ENCODE measurements around the gene IGSF3. TPM values are rescaled to one million over a fixed set of nuclear protein-coding genes. Genes with fewer than 3 reads are reported as not detected.
"Not testable (repeated sequence)": the region's sequence is repeated elsewhere in the genome, so short reads cannot be mapped to it uniquely, and the experiment has no call there.

Gene IGSF3
- total RNA-seq, 1 experiment from 2014 or later, result not detected

GRCh38 chr1:116663821-116664220 is 3.7 kb downstream of the IGSF3 start:
- H3K9me3 ChIP-seq (ENCODE audit: low read length), result no peaks in the 10 kb centered on the region
- no peak overlapping the region for H3K9ac ChIP-seq (ENCODE audit: low read length)
- H3K36me3 ChIP-seq (ENCODE audit: insufficient read depth, low read length), result no peaks in the 10 kb centered on the region
- no peaks in the 10 kb centered on the region for H3K27me3 ChIP-seq (ENCODE audit: low read length)
- no peak for DNase-seq
- no peak overlapping the region for H3K4me3 ChIP-seq (ENCODE audit: low read length)
- H3K27ac ChIP-seq (ENCODE audit: low read length), result no peak overlapping the region
- no peaks in the 10 kb centered on the region for H4K20me1 ChIP-seq (ENCODE audit: insufficient read depth, low read depth, low read length)
- H3K4me1 ChIP-seq (ENCODE audit: low read length), result no peaks in the 10 kb centered on the region
- H3K79me2 ChIP-seq (ENCODE audit: low read length), result no peaks in the 10 kb centered on the region
- H2AFZ ChIP-seq (ENCODE audit: low read length), result no peak overlapping the region
- H3K9me2 ChIP-seq (replicated peaks; ENCODE audit: insufficient read depth, low read length), result no peaks in the 10 kb centered on the region
- H3K4me2 ChIP-seq (ENCODE audit: low read depth, low read length, poor library complexity, severe bottlenecking), result no peak overlapping the region

GRCh38 chr1:116661633-116662032 is 5.9 kb downstream of the IGSF3 start:
- Histone ChIP-seq H2AFZ (ENCODE audit: low read length) (no peak overlapping the region), H3K79me2 (ENCODE audit: low read length) (no peaks in the 10 kb centered on the region)

GRCh38 chr1:116658645-116659044 is 8.9 kb downstream of the IGSF3 start:
- H2AFZ ChIP-seq (ENCODE audit: low read length); H4K20me1 ChIP-seq (ENCODE audit: insufficient read depth, low read depth, low read length); H3K79me2 ChIP-seq (ENCODE audit: low read length); H3K4me1 ChIP-seq (ENCODE audit: low read length); H3K27me3 ChIP-seq (ENCODE audit: low read length); DNase-seq; H3K9me3 ChIP-seq (ENCODE audit: low read length); H3K9me2 ChIP-seq (replicated peaks; ENCODE audit: insufficient read depth, low read length); H3K4me3 ChIP-seq (ENCODE audit: low read length); H3K4me2 ChIP-seq (ENCODE audit: low read depth, low read length, poor library complexity, severe bottlenecking); H3K9ac ChIP-seq (ENCODE audit: low read length); H3K36me3 ChIP-seq (ENCODE audit: insufficient read depth, low read length); H3K27ac ChIP-seq (ENCODE audit: low read length): not testable (repeated sequence)

More at GRCh38 chr1:116661633-116662032, 5.9 kb downstream of the IGSF3 start:
- Histone ChIP-seq H3K27me3 (ENCODE audit: low read length) (no peaks in the 10 kb centered on the region), H3K36me3 (ENCODE audit: insufficient read depth, low read length) (no peaks in the 10 kb centered on the region), H3K4me3 (ENCODE audit: low read length) (no peak overlapping the region), H3K9me2 (replicated peaks; ENCODE audit: insufficient read depth, low read length) (no peaks in the 10 kb centered on the region), H3K4me2 (ENCODE audit: low read depth, low read length, poor library complexity, severe bottlenecking) (no peak overlapping the region), H3K9me3 (ENCODE audit: low read length) (no peaks in the 10 kb centered on the region), H3K4me1 (ENCODE audit: low read length) (no peaks in the 10 kb centered on the region), H4K20me1 (ENCODE audit: insufficient read depth, low read depth, low read length) (no peaks in the 10 kb centered on the region), H3K27ac (ENCODE audit: low read length) (no peak overlapping the region), H3K9ac (ENCODE audit: low read length) (no peak overlapping the region)
- DNase-seq, result no peak

GRCh38 chr1:116657836-116658235 is 9.7 kb downstream of the IGSF3 start:
- not testable (repeated sequence) for H2AFZ ChIP-seq (ENCODE audit: low read length); H3K36me3 ChIP-seq (ENCODE audit: insufficient read depth, low read length); H3K4me1 ChIP-seq (ENCODE audit: low read length)

GRCh38 chr1:116654351-116654750 is 13.2 kb downstream of the IGSF3 start:
- no peaks in the 10 kb centered on the region for H3K79me2 ChIP-seq (ENCODE audit: low read length)
- H2AFZ ChIP-seq (ENCODE audit: low read length), result no peak overlapping the region
- no peaks in the 10 kb centered on the region for H3K9me3 ChIP-seq (ENCODE audit: low read length)
- no peaks in the 10 kb centered on the region for H3K9me2 ChIP-seq (replicated peaks; ENCODE audit: insufficient read depth, low read length)
- H3K4me1 ChIP-seq (ENCODE audit: low read length), result no peaks in the 10 kb centered on the region
- H4K20me1 ChIP-seq (ENCODE audit: insufficient read depth, low read depth, low read length), result no peaks in the 10 kb centered on the region
- no peak overlapping the region for H3K27ac ChIP-seq (ENCODE audit: low read length)
- H3K9ac ChIP-seq (ENCODE audit: low read length), result no peak overlapping the region
- H3K36me3 ChIP-seq (ENCODE audit: insufficient read depth, low read length), result no peaks in the 10 kb centered on the region
- H3K4me3 ChIP-seq (ENCODE audit: low read length), result no peak overlapping the region
- DNase-seq, result no peak
- no peaks in the 10 kb centered on the region for H3K27me3 ChIP-seq (ENCODE audit: low read length)
- H3K4me2 ChIP-seq (ENCODE audit: low read depth, low read length, poor library complexity, severe bottlenecking), result no peak overlapping the region

More at GRCh38 chr1:116657836-116658235, 9.7 kb downstream of the IGSF3 start:
- not testable (repeated sequence) for H3K4me3 ChIP-seq (ENCODE audit: low read length); DNase-seq; H3K4me2 ChIP-seq (ENCODE audit: low read depth, low read length, poor library complexity, severe bottlenecking); H3K9me2 ChIP-seq (replicated peaks; ENCODE audit: insufficient read depth, low read length); H3K27me3 ChIP-seq (ENCODE audit: low read length); H4K20me1 ChIP-seq (ENCODE audit: insufficient read depth, low read depth, low read length); H3K27ac ChIP-seq (ENCODE audit: low read length); H3K9me3 ChIP-seq (ENCODE audit: low read length); H3K9ac ChIP-seq (ENCODE audit: low read length); H3K79me2 ChIP-seq (ENCODE audit: low read length)

GRCh38 chr1:116652598-116652997 is 14.9 kb downstream of the IGSF3 start:
- H3K79me2 ChIP-seq (ENCODE audit: low read length); H3K4me2 ChIP-seq (ENCODE audit: low read depth, low read length, poor library complexity, severe bottlenecking); H3K4me1 ChIP-seq (ENCODE audit: low read length): not testable (repeated sequence)

GRCh38 chr1:116650781-116651180 is 16.8 kb downstream of the IGSF3 start:
- H3K27me3 ChIP-seq (ENCODE audit: low read length); H3K4me3 ChIP-seq (ENCODE audit: low read length); H3K36me3 ChIP-seq (ENCODE audit: insufficient read depth, low read length); H3K4me1 ChIP-seq (ENCODE audit: low read length); H3K9me2 ChIP-seq (replicated peaks; ENCODE audit: insufficient read depth, low read length); H3K4me2 ChIP-seq (ENCODE audit: low read depth, low read length, poor library complexity, severe bottlenecking); H4K20me1 ChIP-seq (ENCODE audit: insufficient read depth, low read depth, low read length); H2AFZ ChIP-seq (ENCODE audit: low read length); H3K27ac ChIP-seq (ENCODE audit: low read length); H3K79me2 ChIP-seq (ENCODE audit: low read length); H3K9me3 ChIP-seq (ENCODE audit: low read length); DNase-seq; H3K9ac ChIP-seq (ENCODE audit: low read length): not testable (repeated sequence)

More at GRCh38 chr1:116652598-116652997, 14.9 kb downstream of the IGSF3 start:
- not testable (repeated sequence) for H2AFZ ChIP-seq (ENCODE audit: low read length); H3K4me3 ChIP-seq (ENCODE audit: low read length); H3K27ac ChIP-seq (ENCODE audit: low read length); H3K9me3 ChIP-seq (ENCODE audit: low read length); H3K36me3 ChIP-seq (ENCODE audit: insufficient read depth, low read length); H3K9me2 ChIP-seq (replicated peaks; ENCODE audit: insufficient read depth, low read length); H4K20me1 ChIP-seq (ENCODE audit: insufficient read depth, low read depth, low read length); H3K9ac ChIP-seq (ENCODE audit: low read length); DNase-seq; H3K27me3 ChIP-seq (ENCODE audit: low read length)

- not testable (repeated sequence) for H3K4me3 ChIP-seq (ENCODE audit: low read length); H3K9ac ChIP-seq (ENCODE audit: low read length); DNase-seq; H3K4me2 ChIP-seq (ENCODE audit: low read depth, low read length, poor library complexity, severe bottlenecking); H3K9me2 ChIP-seq (replicated peaks; ENCODE audit: insufficient read depth, low read length); H4K20me1 ChIP-seq (ENCODE audit: insufficient read depth, low read depth, low read length); H3K79me2 ChIP-seq (ENCODE audit: low read length); H3K27me3 ChIP-seq (ENCODE audit: low read length); H3K9me3 ChIP-seq (ENCODE audit: low read length); H3K27ac ChIP-seq (ENCODE audit: low read length); H3K4me1 ChIP-seq (ENCODE audit: low read length); H3K36me3 ChIP-seq (ENCODE audit: insufficient read depth, low read length); H2AFZ ChIP-seq (ENCODE audit: low read length)
These were observed 18.5 kb downstream of the IGSF3 start for GRCh38 chr1:116649041-116649440.

GRCh38 chr1:116648325-116648724 is 19.2 kb downstream of the IGSF3 start:
- DNase-seq; H3K36me3 ChIP-seq (ENCODE audit: insufficient read depth, low read length); H3K9ac ChIP-seq (ENCODE audit: low read length); H3K9me2 ChIP-seq (replicated peaks; ENCODE audit: insufficient read depth, low read length); H4K20me1 ChIP-seq (ENCODE audit: insufficient read depth, low read depth, low read length); H3K27me3 ChIP-seq (ENCODE audit: low read length); H3K4me2 ChIP-seq (ENCODE audit: low read depth, low read length, poor library complexity, severe bottlenecking); H3K9me3 ChIP-seq (ENCODE audit: low read length); H2AFZ ChIP-seq (ENCODE audit: low read length); H3K79me2 ChIP-seq (ENCODE audit: low read length); H3K27ac ChIP-seq (ENCODE audit: low read length); H3K4me3 ChIP-seq (ENCODE audit: low read length); H3K4me1 ChIP-seq (ENCODE audit: low read length): not testable (repeated sequence)
